ENCODE measurements around the gene PELI3.
"Not testable (repeated sequence)": the region's sequence is repeated elsewhere in the genome, so short reads cannot be mapped to it uniquely, and the experiment has no call there.

PELI3 gene

GRCh38 chr11:66448523-66448922, 18.2 kb upstream of the PELI3 start:
- DNase-seq, result no peak

GRCh38 chr11:66450560-66450959, 16.1 kb upstream of the PELI3 start:
- DNase-seq, result no peak

- DNase-seq, result no peak
Observed at GRCh38 chr11:66451663-66452062, 15.0 kb upstream of the PELI3 start.

GRCh38 chr11:66454247-66454646, 12.5 kb upstream of the PELI3 start:
- DNase-seq, result peak; percentile 23

- DNase-seq, result no peak
Observed at GRCh38 chr11:66454828-66455227, 11.9 kb upstream of the PELI3 start.

GRCh38 chr11:66457826-66458225, 8.9 kb upstream of the PELI3 start:
- no peak for DNase-seq

- DNase-seq, result peak; percentile 25
Observed at GRCh38 chr11:66459138-66459778, 7.4 kb upstream of the PELI3 start.

- DNase-seq, result no peak
Observed at GRCh38 chr11:66462010-66462409, 4.7 kb upstream of the PELI3 start.

GRCh38 chr11:66462911-66463310, 3.8 kb upstream of the PELI3 start:
- DNase-seq, result peak; percentile 25

GRCh38 chr11:66464116-66464515, 2.6 kb upstream of the PELI3 start:
- DNase-seq, result not testable (repeated sequence)

GRCh38 chr11:66464916-66465315, 1.8 kb upstream of the PELI3 start:
- DNase-seq, result no peak

GRCh38 chr11:66465373-66466224, 1.1 kb upstream of the PELI3 start:
- no peak for DNase-seq

GRCh38 chr11:66467034-66467659, 442 bp downstream of the PELI3 start:
- DNase-seq, result peak; percentile 19

GRCh38 chr11:66467756-66468155, 1.1 kb downstream of the PELI3 start:
- DNase-seq, result peak; percentile 28

GRCh38 chr11:66468691-66469090, 2.0 kb downstream of the PELI3 start:
- DNase-seq, result no peak

- no peak for DNase-seq
Observed at GRCh38 chr11:66469441-66469840, 2.7 kb downstream of the PELI3 start.

- DNase-seq, result no peak
Observed at GRCh38 chr11:66470015-66470414, 3.3 kb downstream of the PELI3 start.

GRCh38 chr11:66471142-66471541, 4.4 kb downstream of the PELI3 start:
- no peak for DNase-seq

GRCh38 chr11:66472054-66472453, 5.3 kb downstream of the PELI3 start:
- no peak for DNase-seq

- DNase-seq, result no peak
Observed at GRCh38 chr11:66473167-66473566, 6.5 kb downstream of the PELI3 start.

- DNase-seq, result no peak
Observed at GRCh38 chr11:66473608-66474515, 7.2 kb downstream of the PELI3 start.

GRCh38 chr11:66475349-66476172, 8.9 kb downstream of the PELI3 start:
- no peak for DNase-seq

All from activated CD4-positive, alpha-beta T cell treated with anti-CD3 and anti-CD28 coated beads, Interleukin-10, Interleukin-2, amounts not matched to agents 100 ng/mL and 50 ng/mL, durations not matched to agents 16 hours and 8 hours (primary cell).